GM06990 (cell line): Measurements from ENCODE around the gene PIGN.

Source experiments
- DNase-seq: peaks from one replicate; pipeline ENCODE4 v3.0.0-alpha.2; 2011; ENCODE audit not compliant: insufficient read length; ENCODE audit errors: extremely low read depth
- H3K27me3 ChIP-seq: replicated peaks from 2 replicates; pipeline ENCODE4 v1.6.0; 2011; ENCODE audit warnings: low read length; ENCODE audit not compliant: control insufficient read depth, insufficient read depth
- H3K36me3 ChIP-seq: 2 replicates; pipeline ENCODE4 v1.5.1; 2011; ENCODE audit warnings: low read length; ENCODE audit not compliant: control insufficient read depth, insufficient read depth
- H3K4me3 ChIP-seq: replicated peaks from 2 replicates; pipeline ENCODE4 v1.5.1; 2011; ENCODE audit warnings: low read depth, mild to moderate bottlenecking, control low read depth, low read length
- TF ChIP-seq, protein P1 (sequence below): IDR thresholded peaks from 2 replicates; pipeline ENCODE4 v1.5.1; 2011; ENCODE audit warnings: low read length, control low read depth, mild to moderate bottlenecking, inconsistent platforms; ENCODE audit not compliant: insufficient read depth, poor library complexity, severe bottlenecking

Gene PIGN

DNA sequence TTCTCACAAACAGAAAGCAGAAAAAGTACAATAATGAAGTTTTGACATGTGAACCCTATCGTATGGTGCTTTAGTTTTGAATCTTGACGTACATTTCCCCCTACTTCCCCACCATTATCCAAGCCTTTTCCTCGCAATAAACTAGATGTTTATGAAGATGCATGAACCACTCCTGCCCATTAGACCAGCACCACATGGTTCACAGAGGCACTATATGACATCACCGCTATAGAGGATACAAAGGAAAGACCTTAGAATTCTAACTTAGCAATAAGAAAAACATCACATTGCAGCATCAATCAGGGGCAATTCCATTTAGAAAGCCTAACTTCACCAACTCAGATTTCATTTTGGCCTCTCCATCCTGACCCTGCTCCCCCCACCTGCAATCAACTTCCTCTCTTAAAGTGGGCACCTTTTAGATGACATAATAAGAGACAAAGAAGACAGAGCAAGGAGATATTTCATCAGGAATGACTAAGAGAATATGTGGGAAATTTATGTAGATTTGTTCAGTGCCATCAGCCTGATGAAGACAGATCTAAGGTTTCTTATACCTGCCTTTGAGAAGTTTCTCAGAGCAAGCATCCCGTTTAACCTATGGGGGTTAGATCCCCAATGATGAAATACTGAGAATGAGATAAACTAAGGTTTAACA, 124.9 kb downstream of the PIGN start:
- Histone ChIP-seq H3K4me3 (no peak overlapping the region), H3K36me3 (no peaks in the 10 kb centered on the region), H3K27me3 (no peaks in the 10 kb centered on the region)
- no peak for DNase-seq
- TF ChIP-seq, protein P1, sequence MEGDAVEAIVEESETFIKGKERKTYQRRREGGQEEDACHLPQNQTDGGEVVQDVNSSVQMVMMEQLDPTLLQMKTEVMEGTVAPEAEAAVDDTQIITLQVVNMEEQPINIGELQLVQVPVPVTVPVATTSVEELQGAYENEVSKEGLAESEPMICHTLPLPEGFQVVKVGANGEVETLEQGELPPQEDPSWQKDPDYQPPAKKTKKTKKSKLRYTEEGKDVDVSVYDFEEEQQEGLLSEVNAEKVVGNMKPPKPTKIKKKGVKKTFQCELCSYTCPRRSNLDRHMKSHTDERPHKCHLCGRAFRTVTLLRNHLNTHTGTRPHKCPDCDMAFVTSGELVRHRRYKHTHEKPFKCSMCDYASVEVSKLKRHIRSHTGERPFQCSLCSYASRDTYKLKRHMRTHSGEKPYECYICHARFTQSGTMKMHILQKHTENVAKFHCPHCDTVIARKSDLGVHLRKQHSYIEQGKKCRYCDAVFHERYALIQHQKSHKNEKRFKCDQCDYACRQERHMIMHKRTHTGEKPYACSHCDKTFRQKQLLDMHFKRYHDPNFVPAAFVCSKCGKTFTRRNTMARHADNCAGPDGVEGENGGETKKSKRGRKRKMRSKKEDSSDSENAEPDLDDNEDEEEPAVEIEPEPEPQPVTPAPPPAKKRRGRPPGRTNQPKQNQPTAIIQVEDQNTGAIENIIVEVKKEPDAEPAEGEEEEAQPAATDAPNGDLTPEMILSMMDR, result no peak

DNA sequence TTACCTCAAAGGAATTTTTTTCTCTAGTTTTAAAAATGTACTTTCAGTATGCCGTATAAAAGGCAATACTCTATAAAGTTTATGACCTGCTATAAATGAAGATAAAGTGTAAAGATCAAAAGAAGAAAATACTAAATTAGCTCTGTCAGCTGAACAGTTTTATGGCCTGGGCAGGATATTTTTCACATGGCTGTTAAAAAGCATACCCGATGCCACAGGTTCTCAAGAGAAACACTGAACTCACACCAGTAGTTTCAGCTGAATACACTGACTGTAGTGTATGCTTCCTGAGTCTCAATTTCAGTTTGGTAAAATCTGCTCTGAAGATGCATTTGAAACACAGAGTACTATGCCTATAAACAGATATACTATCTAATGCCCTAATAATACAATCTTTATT, 126.0 kb downstream of the PIGN start:
- H3K27me3 ChIP-seq, result no peaks in the 10 kb centered on the region
- H3K36me3 ChIP-seq, result no peaks in the 10 kb centered on the region
- no peak overlapping the region for H3K4me3 ChIP-seq
- DNase-seq, result no peak
- TF ChIP-seq, protein P1, result no peak

DNA sequence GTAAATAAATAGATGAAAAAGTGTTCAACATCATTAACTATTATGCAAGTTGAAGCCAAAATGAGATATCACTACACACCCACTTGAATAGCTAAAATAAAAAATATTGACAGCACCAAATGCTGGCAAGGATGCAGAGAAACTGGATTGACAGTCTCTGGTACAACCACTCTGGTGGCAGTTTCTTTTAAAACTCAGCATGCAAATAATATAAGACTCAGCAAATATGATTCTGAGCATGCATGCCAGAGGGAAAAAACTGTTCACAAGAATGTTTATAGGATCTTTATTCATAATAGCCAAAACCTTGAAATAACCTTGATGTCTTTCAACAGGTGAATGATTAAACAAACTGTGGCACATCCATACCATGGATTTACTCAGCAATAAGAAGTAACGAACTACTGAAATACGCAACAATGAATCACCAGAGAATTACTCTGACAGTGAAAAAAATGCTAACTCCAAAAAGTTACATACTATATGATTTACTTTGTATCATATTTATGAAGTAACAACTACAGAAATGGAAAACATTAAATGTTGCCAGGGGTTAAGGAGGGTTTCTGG, 131.8 kb downstream of the PIGN start:
- H3K36me3 ChIP-seq, result no peaks in the 10 kb centered on the region
- DNase-seq, result no peak
- no peaks in the 10 kb centered on the region for H3K27me3 ChIP-seq
- H3K4me3 ChIP-seq, result no peak overlapping the region
- TF ChIP-seq, protein P1, result no peak

DNA sequence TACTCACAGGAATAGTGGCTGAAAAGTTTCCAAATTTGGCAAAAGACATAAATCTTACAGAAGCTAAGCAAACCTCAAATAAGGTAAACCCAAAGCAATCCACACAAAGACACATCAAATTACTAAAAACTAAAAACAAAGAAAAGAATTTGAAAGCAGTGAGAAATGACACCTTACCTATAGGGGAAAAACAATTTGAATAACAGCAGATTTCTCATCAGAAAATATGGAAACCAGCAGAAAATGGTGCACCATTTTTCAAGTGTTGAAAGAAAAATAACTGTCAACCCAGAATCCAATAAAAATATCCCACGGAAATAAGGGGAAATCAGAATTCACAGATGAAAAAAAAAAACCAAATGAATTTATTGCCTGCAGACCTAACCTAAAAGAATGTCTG, 138.6 kb downstream of the PIGN start:
- Histone ChIP-seq H3K4me3 (no peak overlapping the region), H3K27me3 (no peaks in the 10 kb centered on the region), H3K36me3 (no peaks in the 10 kb centered on the region)
- DNase-seq, result no peak
- TF ChIP-seq, protein P1, result no peak

DNA sequence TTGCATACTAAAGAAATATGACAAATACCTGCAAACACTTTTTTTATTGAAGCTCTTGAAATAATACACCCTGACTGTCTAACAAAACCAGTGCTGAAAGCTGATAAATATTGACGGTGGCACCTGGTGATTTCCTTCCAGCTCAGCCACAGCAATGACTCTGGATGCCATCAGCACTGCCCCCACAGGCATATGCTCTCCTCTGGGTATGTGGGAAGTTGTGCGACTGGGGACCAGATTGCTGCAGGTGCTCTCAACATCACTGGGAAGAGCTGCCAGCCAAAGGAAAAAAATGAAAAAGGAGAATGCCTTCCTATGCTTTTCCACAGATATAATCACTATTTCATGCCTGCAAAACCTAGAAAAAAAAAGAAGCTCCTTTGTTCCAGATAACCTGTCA, 141.5 kb downstream of the PIGN start:
- no peak for DNase-seq
- TF ChIP-seq, protein P1, result no peak
- Histone ChIP-seq H3K27me3 (no peaks in the 10 kb centered on the region), H3K4me3 (no peak overlapping the region), H3K36me3 (no peaks in the 10 kb centered on the region)
